NCI-H1105 treated with DMSO at 0.1 percent for 48 hours (cell line): ENCODE measurements around the gene CDCA7.
"Not testable (repeated sequence)": the region's sequence is repeated elsewhere in the genome, so short reads cannot be mapped to it uniquely, and the experiment has no call there.

Experiments
- DNase-seq: peaks from one replicate; lab custom pipeline; 2025; lab: John Stamatoyannopoulos, UW

The CDCA7 gene

GRCh38 chr2:173354582-173355131, at the start of gene CDCA7:
Gene CDCA7 (plus strand): TSS chr2:173354872. CDS start chr2:173354964, 92 bp downstream.
- DNase-seq = peak; percentile 70

- DNase-seq = no peak
Observed at GRCh38 chr2:173305303-173305702, 49.4 kb upstream of the CDCA7 start.

- no peak for DNase-seq
Observed at GRCh38 chr2:173307293-173307692, 47.4 kb upstream of the CDCA7 start.

GRCh38 chr2:173309370-173309769, 45.3 kb upstream of the CDCA7 start:
- DNase-seq = not testable (repeated sequence)

GRCh38 chr2:173311844-173312606, 42.6 kb upstream of the CDCA7 start:
- DNase-seq = no peak

- no peak for DNase-seq
Observed at GRCh38 chr2:173323371-173323770, 31.3 kb upstream of the CDCA7 start.

- DNase-seq = no peak
Observed at GRCh38 chr2:173326806-173327205, 27.9 kb upstream of the CDCA7 start.

- no peak for DNase-seq
Observed at GRCh38 chr2:173327421-173327820, 27.3 kb upstream of the CDCA7 start.

- DNase-seq = not testable (repeated sequence)
Observed at GRCh38 chr2:173333003-173333402, 21.7 kb upstream of the CDCA7 start.

GRCh38 chr2:173339807-173340206, 14.9 kb upstream of the CDCA7 start:
- no peak for DNase-seq

GRCh38 chr2:173343921-173344320, 10.8 kb upstream of the CDCA7 start:
- DNase-seq = no peak

GRCh38 chr2:173346035-173346434, 8.6 kb upstream of the CDCA7 start:
- DNase-seq = no peak

- DNase-seq = peak; percentile 69
Observed at GRCh38 chr2:173347305-173348168, 7.1 kb upstream of the CDCA7 start.

GRCh38 chr2:173349287-173349686, 5.4 kb upstream of the CDCA7 start:
- no peak for DNase-seq

- DNase-seq = no peak
Observed at GRCh38 chr2:173350383-173350782, 4.3 kb upstream of the CDCA7 start.

- DNase-seq = no peak
Observed at GRCh38 chr2:173351879-173352278, 2.8 kb upstream of the CDCA7 start.

GRCh38 chr2:173353556-173353955, 1.1 kb upstream of the CDCA7 start:
- DNase-seq = no peak

- no peak for DNase-seq
Observed at GRCh38 chr2:173354073-173354581, 545 bp upstream of the CDCA7 start.

- peak; percentile 33 for DNase-seq
Observed at GRCh38 chr2:173355132-173355865, 627 bp downstream of the CDCA7 start.

- DNase-seq = no peak
Observed at GRCh38 chr2:173355866-173356508, 1.3 kb downstream of the CDCA7 start.

- peak; percentile 84 for DNase-seq
Observed at GRCh38 chr2:173357346-173357745, 2.7 kb downstream of the CDCA7 start.
